GM19397 (cell line): ENCODE data around the gene PRB3.
A peak's percentile ranks its signal among the peaks of the same experiment; 100 is the strongest.

Experiments
- ATAC-seq: cut with Tn5 transposase; IDR thresholded peaks from one replicate; pipeline ENCODE4 v1.9.1; 2021; ENCODE audit warnings: mild to moderate bottlenecking, moderate library complexity; ENCODE audit not compliant: unreplicated experiment

The PRB3 gene

DNA sequence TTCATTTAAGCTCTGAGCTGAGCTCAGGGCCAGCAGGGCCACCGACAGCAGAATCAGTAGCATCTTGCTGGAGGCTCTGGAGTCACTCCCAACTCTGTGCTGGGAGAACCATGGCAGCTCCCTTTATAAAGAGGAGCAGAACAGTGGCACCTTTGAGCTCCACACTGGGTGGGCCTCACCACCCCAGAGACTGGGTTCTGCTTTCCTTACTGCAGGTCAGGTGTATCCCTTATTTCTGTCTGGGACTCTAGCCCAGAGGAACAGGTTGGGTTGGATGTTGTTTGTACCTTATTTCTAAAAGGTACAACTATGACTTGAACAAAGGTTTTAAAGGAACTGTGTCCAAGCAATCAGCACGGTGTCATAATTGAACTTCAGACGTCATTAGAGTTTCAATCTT is at the start of gene PRB3:
Gene PRB3, minus strand, starts transcription at position 101 of the 400 bp plus-strand sequence. Its CDS starts 38 bp downstream, at position 63.
- ATAC-seq, result no peak

DNA sequence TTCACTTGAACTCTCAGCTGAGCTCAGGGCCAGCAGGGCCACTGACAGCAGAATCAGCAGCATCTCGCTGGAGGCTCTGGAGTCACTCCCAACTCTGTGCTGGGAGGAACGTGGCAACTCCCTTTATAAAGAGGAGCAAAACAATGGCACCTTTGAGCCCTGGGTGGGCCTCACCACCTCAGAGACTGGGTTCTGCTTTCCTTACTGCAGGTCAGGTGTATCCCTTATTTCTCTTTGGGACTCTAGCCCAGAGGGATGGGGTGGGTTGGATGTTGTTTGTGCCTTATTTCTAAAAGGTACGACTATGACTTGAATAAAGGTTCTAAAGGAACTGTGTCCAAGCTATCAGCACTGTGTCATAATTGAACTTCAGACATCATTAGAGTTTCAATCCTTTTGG is 40.8 kb upstream of the PRB3 start, which contains the start of gene PRB4:
Gene PRB4, minus strand, starts transcription at position 101 of the 400 bp plus-strand sequence. Its CDS starts 38 bp downstream, at position 63.
- ATAC-seq, result no peak

DNA sequence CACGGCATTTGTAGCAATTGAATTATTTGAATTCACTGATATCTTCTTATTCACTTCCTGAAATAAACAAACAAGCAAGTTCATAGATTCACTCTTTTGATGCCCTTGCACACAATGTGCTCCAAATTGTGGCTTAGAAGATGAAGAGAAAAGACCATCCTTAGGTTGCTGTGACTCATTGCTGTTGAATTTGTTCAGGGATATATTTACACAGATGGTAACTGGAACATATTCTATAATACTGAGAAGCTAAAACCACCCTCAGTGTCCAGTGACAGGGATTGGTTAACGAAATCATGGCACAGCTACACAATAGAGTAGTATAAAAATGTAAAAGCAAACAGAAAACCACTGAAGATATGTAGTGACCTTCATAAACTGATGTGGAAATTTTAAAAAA is 37.6 kb upstream of the PRB3 start:
- no peak for ATAC-seq

DNA sequence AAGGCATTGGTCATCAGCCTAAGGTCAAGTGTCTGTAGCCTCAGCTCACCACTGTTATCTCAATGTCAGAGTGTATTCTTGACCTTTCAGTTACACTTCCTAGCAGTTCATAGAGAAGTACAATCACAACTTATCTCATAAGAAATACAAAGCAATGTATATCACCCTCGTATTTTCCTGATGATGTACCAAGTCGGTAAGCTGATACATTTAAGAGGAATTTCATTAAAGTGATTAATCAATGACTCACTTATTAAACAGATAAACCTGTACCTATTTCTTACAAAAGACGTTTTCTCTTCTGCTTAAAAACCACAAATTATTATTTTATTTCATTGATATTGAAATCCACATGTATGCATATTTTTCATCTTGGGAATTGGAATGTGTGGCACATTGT is 3.9 kb upstream of the PRB3 start:
- ATAC-seq, result no peak

DNA sequence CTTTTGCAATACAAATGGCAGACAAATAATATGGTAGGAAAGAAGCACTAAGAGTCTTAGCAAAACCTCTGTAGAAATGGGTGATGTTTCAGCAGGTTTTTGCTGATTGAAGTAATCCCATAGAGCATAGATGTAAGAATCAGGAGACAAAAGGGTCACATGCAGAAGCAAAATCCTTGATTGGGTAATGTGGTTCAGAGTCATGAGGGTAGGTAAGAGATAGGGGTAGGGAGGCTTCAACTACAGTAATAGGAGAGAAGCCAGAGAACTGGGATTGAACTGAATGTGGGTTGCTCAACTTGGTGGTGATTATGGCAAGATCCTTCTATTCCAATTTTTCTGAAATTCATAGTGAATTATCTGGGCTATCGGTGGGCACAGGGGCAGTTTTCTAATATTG is 5.0 kb downstream of the PRB3 start:
- no peak for ATAC-seq

DNA sequence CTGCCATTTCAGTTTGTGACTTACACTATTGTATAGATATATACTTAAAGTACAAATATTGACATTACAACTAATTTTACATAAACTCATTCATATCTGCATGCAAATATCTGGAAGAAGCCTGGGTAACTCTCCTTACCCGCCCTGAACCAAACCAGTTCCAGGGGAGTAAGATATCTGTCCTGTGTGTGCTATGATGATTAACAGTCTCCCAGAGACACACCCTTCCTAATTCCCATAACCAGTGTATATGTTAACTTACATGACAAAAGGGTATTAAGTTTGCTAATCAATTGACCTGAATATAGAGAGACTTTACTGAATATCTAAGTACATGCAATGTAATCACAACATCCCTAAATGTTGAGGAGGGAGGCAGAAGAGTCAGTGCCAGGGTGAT is 23.0 kb downstream of the PRB3 start:
- no peak for ATAC-seq

DNA sequence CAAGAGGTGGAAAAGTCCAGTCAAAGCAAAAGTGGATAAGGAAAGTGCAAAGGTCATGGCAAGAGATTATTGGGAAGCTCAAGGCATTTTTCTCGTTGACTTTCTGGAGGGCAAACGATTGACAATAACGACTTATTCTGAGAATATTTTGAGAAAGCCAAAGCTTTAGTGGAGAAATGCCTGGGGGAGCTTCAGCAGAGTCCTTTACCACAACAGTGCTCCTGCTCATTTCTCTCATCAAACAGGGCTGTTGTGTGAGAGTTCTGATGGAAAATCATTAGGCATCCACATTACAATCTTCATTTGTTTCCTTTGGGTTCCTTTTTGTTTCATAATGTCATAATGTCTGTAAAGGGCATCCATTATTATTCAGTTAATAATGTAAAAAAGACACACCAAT is 26.9 kb downstream of the PRB3 start:
- ATAC-seq, result no peak

DNA sequence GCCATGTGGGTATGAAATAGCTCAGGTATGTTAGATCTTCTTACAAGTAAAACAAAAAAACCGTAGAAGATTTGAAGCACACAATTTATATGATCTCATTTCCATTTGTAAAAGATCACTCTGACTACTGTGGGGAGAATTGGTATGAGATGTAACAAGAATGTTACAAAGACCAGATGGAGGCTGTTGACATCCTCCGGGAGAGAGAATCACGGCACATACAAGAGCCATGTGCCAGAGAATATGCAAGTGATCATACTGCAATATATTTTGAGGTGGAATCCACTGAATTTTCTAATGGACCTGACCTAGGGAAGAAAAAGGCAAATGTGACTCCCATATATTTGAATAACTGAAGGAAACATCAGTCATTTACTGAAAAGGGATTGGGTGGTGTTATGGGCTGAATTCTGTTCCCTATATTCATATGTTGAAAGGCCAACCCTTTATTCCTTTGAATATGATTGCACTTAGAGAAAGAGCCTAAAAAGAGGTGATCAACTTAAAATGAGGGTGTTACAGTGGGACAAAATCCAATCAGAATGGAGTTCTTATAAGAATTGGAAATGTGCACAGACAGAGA is 29.1 kb downstream of the PRB3 start:
- ATAC-seq, result no peak

DNA sequence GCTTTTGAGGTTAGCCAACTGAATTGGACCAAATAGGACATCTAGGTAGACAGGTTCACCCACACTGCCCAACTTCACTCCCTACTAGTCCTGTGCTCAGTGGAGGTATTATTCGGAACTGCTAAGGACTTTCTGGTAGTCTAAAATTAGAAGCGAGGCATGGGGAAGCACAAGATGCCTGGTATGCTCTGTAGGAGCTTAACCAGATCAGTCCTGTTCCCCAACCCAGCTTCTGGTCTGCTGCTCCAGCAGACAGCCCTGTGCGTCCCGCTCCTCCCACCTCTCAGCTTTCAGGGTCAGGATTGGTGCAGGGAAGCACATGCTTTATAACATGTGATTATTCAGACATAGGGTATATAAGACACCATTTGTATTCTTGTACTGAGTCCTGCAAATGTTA is 31.2 kb downstream of the PRB3 start:
- ATAC-seq, result no peak

DNA sequence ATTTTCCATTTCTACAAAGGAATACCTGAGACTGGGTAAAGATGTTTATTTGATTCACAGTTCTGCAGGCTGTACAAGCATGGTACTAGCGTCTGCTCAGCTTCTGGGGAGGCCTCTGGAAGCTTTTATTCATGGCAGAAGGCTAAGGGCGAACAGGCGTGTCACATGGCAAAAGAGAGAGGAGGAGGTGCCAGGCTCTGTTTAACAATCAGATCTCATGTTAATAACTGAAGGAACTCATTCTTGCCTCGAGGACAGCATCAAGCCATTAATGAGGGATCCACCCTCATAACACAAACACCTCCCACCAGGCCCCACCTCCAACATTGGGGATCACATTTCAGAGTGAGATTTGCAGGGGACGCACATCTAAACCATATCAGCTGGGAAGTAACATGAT is 36.0 kb downstream of the PRB3 start:
- no peak for ATAC-seq

DNA sequence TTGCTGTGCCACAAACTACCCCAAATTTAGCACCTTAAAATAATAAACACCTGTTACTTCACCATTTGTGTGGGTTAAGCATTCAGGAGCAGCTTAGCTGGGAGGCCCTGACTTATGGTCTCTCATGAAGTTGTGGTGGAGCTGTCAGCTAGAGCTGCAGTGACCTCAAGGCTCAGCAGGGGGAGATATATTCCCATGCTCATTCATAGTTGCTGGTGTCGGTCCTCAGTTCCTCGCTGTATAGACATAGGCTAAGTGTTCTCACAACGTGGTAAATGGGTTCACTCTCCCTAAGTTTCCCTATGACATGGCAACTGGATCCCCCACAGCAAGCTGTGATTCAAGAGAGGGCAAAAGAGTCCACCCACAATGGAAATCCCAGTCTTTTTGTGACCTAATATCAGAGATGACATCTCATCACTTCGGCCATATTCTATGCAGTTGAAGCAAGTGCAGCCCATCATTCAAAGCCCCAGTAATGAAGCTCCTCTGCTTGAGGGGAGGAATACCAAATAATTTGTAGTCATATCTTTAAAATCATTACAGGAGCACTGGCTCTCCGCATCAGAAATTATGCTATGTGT is 41.1 kb downstream of the PRB3 start:
- peak; percentile 50 for ATAC-seq

DNA sequence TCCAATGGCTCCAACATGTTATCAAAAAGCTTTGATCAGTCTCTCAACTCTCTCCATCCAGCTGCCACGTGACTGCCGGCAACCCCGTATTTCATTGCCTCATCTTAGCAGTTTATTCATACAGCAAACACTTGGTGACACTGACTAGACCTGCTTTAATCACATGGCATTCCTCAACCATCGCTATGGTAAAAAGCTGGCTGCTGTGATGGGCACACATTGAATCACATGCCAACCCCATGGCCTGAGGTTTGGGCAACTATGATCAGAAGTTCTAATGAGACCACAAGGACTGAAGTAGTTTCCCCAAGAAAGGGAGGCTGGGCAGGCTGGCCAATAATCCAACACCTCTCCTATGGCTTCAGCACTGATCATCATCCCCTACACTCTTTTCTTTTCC is 42.1 kb downstream of the PRB3 start:
- ATAC-seq, result no peak
